HepG2 (cell line): ENCODE measurements around the gene STK36. TPM values are rescaled to one million over a fixed set of nuclear protein-coding genes. Genes with fewer than 3 reads are reported as not detected.

Source experiments
- ATAC-seq: fragments of 200-7000 bp; cut with Tn5 transposase; 3 replicates; pipeline ENCODE4 v1.9.1; 2020; ENCODE audit warnings: mild to moderate bottlenecking, moderate library complexity
- BruUV-seq: library from RNA; stranded (reverse); fragments of 400-500 nt; replicated peaks from 2 replicates; lab custom pipeline; 2021; lab: Mats Ljungman, UMichigan
- CTCF ChIA-PET: fragments of 300-600 bp; formaldehyde crosslinking; extraction: SDS; loops from one replicate; lab custom pipeline; 2021; ENCODE audit warnings: low total read pairs, inconsistent platforms, low intra/inter-chr PET ratio; lab: Yijun Ruan, JAX
- POLR2A ChIA-PET: fragments of 350-600 bp; sonication (Branson Sonifier 250); formaldehyde crosslinking; loops from one replicate; lab custom pipeline; 2020; ENCODE audit warnings: antibody characterized with exemption, inconsistent platforms; lab: Yijun Ruan, JAX
- DNase-seq: peaks from one replicate; pipeline ENCODE4 v3.0.0-alpha.2; 2015; ENCODE audit warnings: low spot score
- FAIRE-seq: peaks from 3 replicates; lab custom pipeline; 2011; peaks lifted over from hg19 to GRCh38; lab: Jason Lieb, UNC
- H2AFZ ChIP-seq: one replicate; pipeline ENCODE4 v1.6.1; 2011; ENCODE audit warnings: low read length, inconsistent platforms
- H3K27ac ChIP-seq: fragments of 300-600 bp; 3 replicates; pipeline ENCODE4 v1.8.0; 2011; ENCODE audit warnings: mixed run types, mild to moderate bottlenecking, mixed read lengths, low read length, inconsistent platforms; ENCODE audit not compliant: insufficient read depth; ENCODE audit errors: extremely low read length
- H3K27me3 ChIP-seq, 2 experiments: fragments of 200-600 bp in 1 of 2; 2 replicates in 1 of 2; 3 replicates in 1 of 2; pipeline versions ENCODE4 v1.6.0 to v1.8.0; 2011; ENCODE audit warnings: low read length in 2 of 2, mild to moderate bottlenecking in 2 of 2, moderate library complexity in 2 of 2, inconsistent platforms in 1 of 2; ENCODE audit not compliant: insufficient read depth in 2 of 2, control insufficient read depth in 1 of 2
- H3K36me3 ChIP-seq, 2 experiments: fragments of 200-600 bp in 1 of 2; replicated peaks in 1 of 2; 2 replicates in 1 of 2; 3 replicates in 1 of 2; pipeline versions ENCODE4 v1.5.1 to v1.8.0; 2011; ENCODE audit warnings: low read length in 2 of 2, inconsistent platforms in 1 of 2; ENCODE audit not compliant: insufficient read depth in 2 of 2, control insufficient read depth in 1 of 2
- H3K4me1 ChIP-seq: 2 replicates; pipeline ENCODE4 v1.5.1; 2012; ENCODE audit warnings: low read length, inconsistent platforms; ENCODE audit not compliant: insufficient read depth
- H3K4me2 ChIP-seq: 2 replicates; pipeline ENCODE4 v1.6.0; 2011; ENCODE audit warnings: low read depth, low read length, inconsistent platforms
- H3K4me3 ChIP-seq, 3 experiments: fragments of 200-600 bp in 1 of 3; sonication (generic), shearing (Covaris generic) in 1 of 3; replicated peaks in 1 of 3; 2 replicates each; pipeline ENCODE4 v1.5.1; 2011 to 2016; ENCODE audit warnings: low read length in 3 of 3, inconsistent platforms in 2 of 3, low read depth in 2 of 3, mild to moderate bottlenecking in 2 of 3, control low read depth in 1 of 3, mixed read lengths in 1 of 3; ENCODE audit not compliant: insufficient read depth in 1 of 3
- H3K79me2 ChIP-seq: one replicate; pipeline ENCODE4 v1.6.1; 2011; ENCODE audit warnings: low read length, inconsistent platforms; ENCODE audit not compliant: insufficient read depth
- H3K9ac ChIP-seq: 2 replicates; pipeline ENCODE4 v1.6.0; 2011; ENCODE audit warnings: mild to moderate bottlenecking, low read depth, low read length, inconsistent platforms; ENCODE audit not compliant: insufficient read depth
- H3K9me3 ChIP-seq: 2 replicates; pipeline ENCODE4 v1.5.1; 2012; ENCODE audit warnings: mild to moderate bottlenecking, low read length
- H4K20me1 ChIP-seq: 2 replicates; pipeline ENCODE4 v1.6.0; 2011; ENCODE audit warnings: inconsistent platforms, mild to moderate bottlenecking, low read length, moderate library complexity; ENCODE audit not compliant: insufficient read depth
- ARNT2 ChIP-seq: sonication (generic); formaldehyde crosslinking; IDR thresholded peaks from 2 replicates; pipeline ENCODE4 v1.8.0; 2022; ENCODE audit warnings: mild to moderate bottlenecking, low read depth, missing genetic modification reagents, moderate library complexity
- DNMT3B ChIP-seq: conservative IDR thresholded peaks from 2 replicates; pipeline ENCODE4 v1.6.1; 2016; ENCODE audit warnings: missing biosample characterization, control low read depth
- DPF2 ChIP-seq: sonication (generic); formaldehyde crosslinking; IDR thresholded peaks from 2 replicates; pipeline ENCODE4 v1.4.0; 2020; ENCODE audit warnings: mild to moderate bottlenecking, low read depth, missing genetic modification reagents, borderline replicate concordance
- HMGXB4 ChIP-seq, 2 experiments: sonication (generic) in 1 of 2; formaldehyde crosslinking in 1 of 2; IDR thresholded peaks; 2 replicates each; pipeline versions ENCODE4 v1.4.0 to v1.6.1; 2018 to 2020; ENCODE audit warnings: missing genetic modification reagents in 2 of 2, borderline replicate concordance in 1 of 2, low read depth in 1 of 2, mild to moderate bottlenecking in 1 of 2, missing biosample characterization in 1 of 2
- JUND ChIP-seq: sonication (generic); formaldehyde crosslinking; IDR thresholded peaks from 2 replicates; pipeline ENCODE4 v1.8.0; 2022; ENCODE audit warnings: mild to moderate bottlenecking, missing genetic modification reagents
- KLF12 ChIP-seq: sonication (generic); formaldehyde crosslinking; IDR thresholded peaks from 2 replicates; pipeline ENCODE4 v1.4.0; 2020; ENCODE audit warnings: missing genetic modification reagents, borderline replicate concordance
- KLF6 ChIP-seq: IDR thresholded peaks from 2 replicates; pipeline ENCODE4 v1.8.0; 2016; ENCODE audit warnings: missing biosample characterization, missing genetic modification reagents
- MEIS2 ChIP-seq: sonication (generic); formaldehyde crosslinking; IDR thresholded peaks from 2 replicates; pipeline ENCODE4 v1.9.0; 2021; ENCODE audit warnings: mild to moderate bottlenecking, missing genetic modification reagents
- PRDM10 ChIP-seq: sonication (generic); formaldehyde crosslinking; IDR thresholded peaks from 2 replicates; pipeline ENCODE4 v1.4.0; 2020; ENCODE audit warnings: low read depth, missing genetic modification reagents
- SMARCC2 ChIP-seq: fragments of 450-650 bp; IDR thresholded peaks from 2 replicates; pipeline ENCODE4 v1.6.1; 2017; ENCODE audit warnings: antibody characterized with exemption, mild to moderate bottlenecking
- SP5 ChIP-seq: IDR thresholded peaks from 2 replicates; pipeline ENCODE4 v1.6.1; 2016; ENCODE audit warnings: low read depth, borderline replicate concordance
- ZFP41 ChIP-seq: sonication (generic); formaldehyde crosslinking; IDR thresholded peaks from 2 replicates; pipeline ENCODE4 v1.4.0; 2020; ENCODE audit warnings: mild to moderate bottlenecking, missing genetic modification reagents, borderline replicate concordance
- ZNF18 ChIP-seq: sonication (generic); formaldehyde crosslinking; IDR thresholded peaks from 2 replicates; pipeline ENCODE4 v1.8.0; 2022; ENCODE audit warnings: mild to moderate bottlenecking, missing genetic modification reagents; ENCODE audit not compliant: insufficient replicate concordance
- ZNF232 ChIP-seq: sonication (generic); formaldehyde crosslinking; IDR thresholded peaks from 2 replicates; pipeline ENCODE4 v1.4.0; 2020; ENCODE audit warnings: missing genetic modification reagents, borderline replicate concordance
- ZNF24 ChIP-seq: fragments of 450-650 bp; IDR thresholded peaks from 2 replicates; pipeline ENCODE4 v1.6.1; 2017; ENCODE audit warnings: antibody characterized with exemption, mild to moderate bottlenecking
- ZNF335 ChIP-seq: sonication (generic); formaldehyde crosslinking; IDR thresholded peaks from 2 replicates; pipeline ENCODE4 v1.4.0; 2020; ENCODE audit warnings: missing genetic modification reagents
- ZNF441 ChIP-seq: sonication (generic); formaldehyde crosslinking; IDR thresholded peaks from 2 replicates; pipeline ENCODE4 v1.7.0; 2021; ENCODE audit warnings: missing genetic modification reagents, borderline replicate concordance
- WGBS: methylation state at CpG from one replicate; pipeline ENCODE4 v1.1.6; 2017; ENCODE audit warnings: low lambda C conversion rate; 5-methylcytosine and 5-hydroxymethylcytosine counted together
- in situ Hi-C: cut with HindIII; loops from 2 replicates; pipeline ENCODE4 v1.10.0; 2017; ENCODE audit warnings: low pct_unique_long_range_greater_than_20kb; ENCODE audit not compliant: extremely low pct_ligation_motif_present
- intact Hi-C: fragments of 100-400 bp; cut with micrococcal nuclease; formaldehyde crosslinking; loops from one replicate; pipeline ENCODE4 v1.10.0; 2022; ENCODE audit not compliant: unreplicated experiment
- polyA plus RNA-seq, 8 experiments: library from polyadenylated mRNA; depleted of rRNA in 3 of 8; stranded (reverse) in 7 of 8; unstranded in 1 of 8; fragments of >200 nt; fragmentation: Illumina TruSeq in 4 of 8; extraction: Trizol in 4 of 8; gene quantifications; 2 replicates each; pipeline versions ENCODE4 v1.2.1 to v1.2.3, GENCODE V29; 2011 to 2016; ENCODE audit warnings: low read depth in 4 of 8, missing spikeins in 1 of 8, mixed read lengths in 1 of 8; ENCODE audit not compliant: insufficient read depth in 1 of 8
- total RNA-seq, 5 experiments: library from RNA; depleted of rRNA; stranded (reverse); fragments of >200 nt; fragmentation: Illumina TruSeq; extraction: Trizol; gene quantifications; 2 replicates each; pipeline ENCODE4 v1.2.3, GENCODE V29; 2016; ENCODE audit warnings: low read depth in 1 of 5

Gene STK36
- total and polyA plus RNA-seq, 2 of the 13 experiments (the other 11 are each of a cell fraction or from before 2014, with no cell fraction given): 45.9 to 83.5 TPM

GRCh38 chr2:218623366-218623705 is 48.5 kb upstream of the STK36 start (continued):
- TF ChIP-seq DPF2 (CRISPR knock-in tag) (no peak), HMGXB4 (CRISPR knock-in tag; IDR thresholded peaks at IDR 0.05; ENCODE audit: borderline replicate concordance in 1 of 2, low read depth in 1 of 2) (no peak), SMARCC2 (no peak), ZNF335 (CRISPR knock-in tag) (no peak), MEIS2 (CRISPR knock-in tag) (no peak), ZNF232 (CRISPR knock-in tag) (no peak), ZNF24 (no peak)

- H3K36me3 ChIP-seq: no peaks in the 10 kb centered on the region
- in situ Hi-C loops: no loop called here
- FAIRE-seq: no peak
- H3K27ac ChIP-seq: no peak overlapping the region
- H3K9me3 ChIP-seq: no peaks in the 10 kb centered on the region
- H3K9ac ChIP-seq: no peak overlapping the region
- H3K4me1 ChIP-seq: no peaks in the 10 kb centered on the region
- DNase-seq: no peak
- no peaks in the 10 kb centered on the region for H4K20me1 ChIP-seq
- ChIA-PET POLR2A (no interaction called here), CTCF (no interaction called here)
- H3K4me2 ChIP-seq: no peak overlapping the region
- 44% methylated on average over 4 of the region's 4 CpGs for WGBS
- intact Hi-C loops: no loop called here
- ATAC-seq: no peak
- H3K27me3 ChIP-seq: peaks cover 1 to 3% of the 10 kb centered on the region in 2 experiments; a peak in 1 of 5 replicates
- H3K4me3 ChIP-seq: no peak overlapping the region
- H3K79me2 ChIP-seq: no peaks in the 10 kb centered on the region
- no peak overlapping the region for H2AFZ ChIP-seq
- BruUV-seq: no TSS peak
- TF ChIP-seq PRDM10 (CRISPR knock-in tag) (no peak), ZNF18 (CRISPR knock-in tag) (no peak), ZNF441 (no peak), SP5 (CRISPR knock-in tag) (no peak), DNMT3B (CRISPR knock-in tag) (no peak), KLF6 (CRISPR knock-in tag) (no peak), KLF12 (no peak), ARNT2 (CRISPR knock-in tag) (no peak), ZFP41 (no peak), JUND (CRISPR knock-in tag) (no peak)
Observed at GRCh38 chr2:218626369-218626768, 45.5 kb upstream of the STK36 start.
